ENCODE data around the gene CERK.

CERK gene

DNA sequence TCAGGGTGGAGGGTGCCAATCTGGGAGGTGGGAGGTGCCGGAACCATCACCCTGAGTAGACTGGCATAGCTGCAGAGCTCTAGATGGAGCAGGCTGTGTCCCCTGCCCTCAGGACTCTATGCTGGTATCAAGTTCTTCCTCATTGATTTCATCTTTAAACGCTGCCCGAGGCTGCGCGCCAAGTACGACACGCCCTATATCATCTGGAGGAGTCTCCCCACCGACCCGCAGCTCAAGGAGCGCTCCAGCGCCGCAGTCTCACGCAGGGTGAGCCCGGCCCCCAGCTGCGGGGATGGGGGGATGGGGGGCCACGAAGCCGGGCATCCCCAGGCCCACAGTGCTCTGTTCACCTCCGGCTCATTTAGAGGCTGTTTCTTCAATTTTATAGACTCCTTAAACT, 65.3 kb downstream of the CERK start:
- no peaks in the 10 kb centered on the region for H3K4me1 ChIP-seq (ENCODE audit: insufficient read depth, low read length)
- no peaks in the 10 kb centered on the region for H3K9me3 ChIP-seq (ENCODE audit: control insufficient read depth, insufficient read depth, low read length)
- H3K9ac ChIP-seq (ENCODE audit: low read depth, low read length), result no peak overlapping the region
- no peaks in the 10 kb centered on the region for H3K36me3 ChIP-seq (ENCODE audit: insufficient read depth, low read length)

DNA sequence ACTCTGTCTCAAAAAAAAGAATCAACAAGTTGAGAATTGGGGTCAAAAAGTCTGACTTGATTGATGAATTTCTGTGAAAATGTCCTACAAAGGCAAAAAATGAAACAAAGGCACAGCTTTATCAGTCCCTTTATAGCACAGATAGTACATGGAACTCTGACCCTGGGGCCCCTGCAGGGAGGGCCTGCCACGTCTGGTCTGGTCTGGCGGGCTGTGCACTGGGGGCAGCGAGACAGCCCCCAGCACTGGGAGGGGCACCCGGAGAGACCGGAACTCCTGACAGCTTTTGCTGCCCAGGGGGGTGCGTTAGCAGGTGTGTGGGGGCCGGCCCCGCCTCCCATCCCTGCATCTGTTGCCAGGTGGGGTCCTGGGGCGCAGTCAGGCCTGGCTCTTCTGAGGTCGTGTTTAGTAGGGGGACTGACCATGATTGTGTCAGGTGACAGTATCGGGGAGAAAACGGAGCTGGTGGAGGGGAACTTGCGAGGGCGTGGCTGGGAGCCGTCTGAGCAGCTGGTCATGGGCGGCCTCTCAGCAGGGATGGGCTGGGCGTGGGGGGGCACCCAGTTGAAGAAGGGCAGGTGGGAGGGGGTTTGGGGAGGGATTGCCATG, 66.1 kb downstream of the CERK start:
- Histone ChIP-seq H3K9ac (ENCODE audit: low read depth, low read length) (no peak overlapping the region), H3K36me3 (ENCODE audit: insufficient read depth, low read length) (no peaks in the 10 kb centered on the region), H3K9me3 (ENCODE audit: control insufficient read depth, insufficient read depth, low read length) (no peaks in the 10 kb centered on the region), H3K4me1 (ENCODE audit: insufficient read depth, low read length) (no peaks in the 10 kb centered on the region)

DNA sequence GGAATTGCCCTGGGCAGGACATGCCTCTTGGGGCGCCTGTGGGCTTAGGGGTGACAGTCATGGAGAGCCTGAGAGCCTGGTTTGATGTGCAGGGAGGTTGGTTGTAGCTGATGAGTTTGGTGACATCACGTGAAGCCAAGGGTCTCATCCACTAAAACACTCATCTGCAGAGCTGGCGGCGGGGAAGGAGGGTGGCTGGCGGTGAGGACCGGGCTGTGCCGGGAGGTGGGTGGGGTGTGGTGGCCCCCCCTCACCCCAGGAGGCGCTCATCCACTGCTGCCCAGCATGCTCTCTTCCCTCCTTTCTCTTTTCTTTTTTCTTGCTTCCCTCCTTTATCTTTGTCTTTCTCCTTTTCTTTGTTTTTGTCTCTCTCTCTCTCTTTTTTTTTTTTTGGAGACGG, 68.9 kb downstream of the CERK start:
- H3K9ac ChIP-seq (ENCODE audit: low read depth, low read length), result no peak overlapping the region
- H3K4me1 ChIP-seq (ENCODE audit: insufficient read depth, low read length), result no peaks in the 10 kb centered on the region
- no peaks in the 10 kb centered on the region for H3K9me3 ChIP-seq (ENCODE audit: control insufficient read depth, insufficient read depth, low read length)
- no peaks in the 10 kb centered on the region; the same call in 1 of the 2 replicates for H3K36me3 ChIP-seq (ENCODE audit: insufficient read depth, low read length)

DNA sequence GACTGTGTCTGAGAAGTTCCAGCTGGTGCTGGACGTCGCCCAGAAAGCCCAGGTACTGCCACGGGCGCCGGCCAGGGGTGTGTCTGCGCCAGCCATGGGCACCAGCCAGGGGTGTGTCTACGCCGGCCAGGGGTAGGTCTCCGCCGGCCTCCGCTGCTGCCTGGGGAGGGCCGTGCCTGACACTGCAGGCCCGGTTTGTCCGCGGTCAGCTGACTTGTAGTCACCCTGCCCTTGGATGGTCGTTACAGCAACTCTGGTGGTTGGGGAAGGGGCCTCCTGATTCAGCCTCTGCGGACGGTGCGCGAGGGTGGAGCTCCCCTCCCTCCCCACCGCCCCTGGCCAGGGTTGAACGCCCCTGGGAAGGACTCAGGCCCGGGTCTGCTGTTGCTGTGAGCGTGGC, 69.9 kb downstream of the CERK start:
- no peaks in the 10 kb centered on the region for H3K4me1 ChIP-seq (ENCODE audit: insufficient read depth, low read length)
- no peaks in the 10 kb centered on the region; the same call in 1 of the 2 replicates for H3K36me3 ChIP-seq (ENCODE audit: insufficient read depth, low read length)
- H3K9ac ChIP-seq (ENCODE audit: low read depth, low read length), result no peak overlapping the region
- H3K9me3 ChIP-seq (ENCODE audit: control insufficient read depth, insufficient read depth, low read length), result no peaks in the 10 kb centered on the region

DNA sequence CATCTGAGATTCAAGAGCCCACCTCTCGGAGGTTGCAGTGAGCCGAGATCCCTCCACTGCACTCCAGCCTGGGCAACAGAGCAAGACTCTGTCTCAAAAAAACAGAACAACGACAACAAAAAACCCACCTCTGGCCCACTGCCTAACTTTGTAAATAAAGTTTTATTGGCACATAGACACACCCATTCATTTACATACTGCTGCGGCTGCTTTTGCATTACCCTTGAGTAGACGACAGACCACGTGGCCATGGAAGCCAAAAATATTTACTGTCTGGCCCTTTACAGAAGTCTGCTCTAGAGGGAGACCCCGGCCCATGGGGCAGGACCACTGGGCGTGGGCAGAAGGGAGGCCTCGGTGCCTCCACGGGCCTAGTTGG, 70.8 kb downstream of the CERK start:
- no peak overlapping the region for H3K9ac ChIP-seq (ENCODE audit: low read depth, low read length)
- no peaks in the 10 kb centered on the region; the same call in 1 of the 2 replicates for H3K4me1 ChIP-seq (ENCODE audit: insufficient read depth, low read length)
- H3K36me3 ChIP-seq (ENCODE audit: insufficient read depth, low read length), result no peaks in the 10 kb centered on the region; the same call in 1 of the 2 replicates
- H3K9me3 ChIP-seq (ENCODE audit: control insufficient read depth, insufficient read depth, low read length), result no peaks in the 10 kb centered on the region

DNA sequence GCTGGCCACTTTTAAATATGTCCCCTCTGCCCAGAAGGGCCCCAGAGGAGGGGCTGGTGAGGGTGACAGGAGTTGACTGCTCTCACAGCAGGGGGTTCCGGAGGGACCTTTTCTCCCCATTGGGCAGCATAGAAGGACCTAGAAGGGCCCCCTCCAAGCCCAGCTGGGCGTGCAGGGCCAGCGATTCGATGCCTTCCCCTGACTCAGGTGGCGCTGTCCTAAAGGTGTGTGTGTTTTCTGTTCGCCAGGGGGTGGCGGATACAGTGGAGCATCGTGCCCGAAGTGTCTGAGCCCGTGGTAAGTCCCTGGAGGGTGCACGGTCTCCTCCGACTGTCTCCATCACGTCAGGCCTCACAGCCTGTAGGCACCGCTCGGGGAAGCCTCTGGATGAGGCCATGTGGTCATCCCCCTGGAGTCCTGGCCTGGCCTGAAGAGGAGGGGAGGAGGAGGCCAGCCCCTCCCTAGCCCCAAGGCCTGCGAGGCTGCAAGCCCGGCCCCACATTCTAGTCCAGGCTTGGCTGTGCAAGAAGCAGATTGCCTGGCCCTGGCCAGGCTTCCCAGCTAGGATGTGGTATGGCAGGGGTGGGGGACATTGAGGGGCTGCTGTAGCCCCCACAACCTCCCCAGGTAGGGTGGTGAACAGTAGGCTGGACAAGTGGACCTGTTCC, 71.3 kb downstream of the CERK start:
- Histone ChIP-seq H3K9ac (ENCODE audit: low read depth, low read length) (no peak overlapping the region), H3K4me1 (ENCODE audit: insufficient read depth, low read length) (no peaks in the 10 kb centered on the region; the same call in 1 of the 2 replicates), H3K9me3 (ENCODE audit: control insufficient read depth, insufficient read depth, low read length) (no peaks in the 10 kb centered on the region), H3K36me3 (ENCODE audit: insufficient read depth, low read length) (no peaks in the 10 kb centered on the region; the same call in 1 of the 2 replicates)

DNA sequence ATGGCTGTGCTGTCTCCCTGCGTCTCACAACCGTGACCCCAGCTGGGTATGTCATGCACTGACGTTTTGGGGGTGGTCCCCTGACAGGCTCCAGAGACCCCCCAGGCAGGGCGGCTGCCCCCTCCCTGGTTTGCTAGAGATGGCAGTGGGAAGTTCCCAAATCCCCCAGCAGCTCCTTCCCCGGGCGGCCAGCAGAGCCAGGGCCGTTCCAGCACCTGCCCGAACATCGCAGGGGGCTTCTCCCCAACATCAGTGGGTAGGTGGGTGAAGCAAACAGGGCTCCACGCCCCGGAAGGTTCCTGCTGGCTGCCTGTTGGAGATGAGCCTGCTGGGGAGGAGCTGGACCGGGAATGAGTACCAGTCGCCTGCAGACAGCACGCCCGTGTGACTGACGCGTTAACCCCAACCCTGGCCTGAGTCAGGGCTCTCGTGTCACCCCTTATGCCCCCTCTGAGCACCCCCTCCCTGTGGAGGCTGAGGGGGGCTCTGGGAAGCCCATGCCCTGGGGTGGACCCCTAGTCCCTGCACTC, 72.2 kb downstream of the CERK start:
- no peaks in the 10 kb centered on the region; the same call in 1 of the 2 replicates for H3K36me3 ChIP-seq (ENCODE audit: insufficient read depth, low read length)
- H3K9me3 ChIP-seq (ENCODE audit: control insufficient read depth, insufficient read depth, low read length), result no peaks in the 10 kb centered on the region
- no peaks in the 10 kb centered on the region; the same call in 1 of the 2 replicates for H3K4me1 ChIP-seq (ENCODE audit: insufficient read depth, low read length)
- no peak overlapping the region for H3K9ac ChIP-seq (ENCODE audit: low read depth, low read length)

DNA sequence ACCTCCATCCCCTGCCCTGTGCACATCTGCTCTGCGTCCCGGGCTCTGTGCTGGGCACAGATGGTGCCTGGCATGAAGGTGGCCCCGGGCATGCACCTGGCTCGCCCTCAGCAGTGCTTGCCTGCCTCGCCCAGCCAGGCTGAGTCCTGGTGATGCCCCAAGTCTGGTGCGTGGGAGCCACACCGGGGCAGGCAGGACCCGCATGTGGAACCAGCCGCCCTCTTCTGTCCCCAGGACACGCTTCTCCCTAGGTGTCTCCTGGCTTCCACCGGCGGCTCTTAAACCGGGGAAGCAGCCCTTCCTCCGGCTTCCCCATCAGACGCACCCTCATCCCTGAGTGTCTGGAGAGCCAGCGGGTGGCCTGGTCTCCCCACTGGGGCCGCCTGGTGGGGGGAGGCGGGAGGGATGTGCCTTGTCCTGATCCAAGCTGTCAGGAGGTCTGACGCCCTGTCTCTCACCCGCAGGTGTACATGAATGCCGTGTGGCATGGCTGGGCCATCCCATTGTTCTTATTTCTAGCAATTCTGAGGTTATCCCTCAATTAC, 72.8 kb downstream of the CERK start:
- H3K36me3 ChIP-seq (ENCODE audit: insufficient read depth, low read length), result no peaks in the 10 kb centered on the region; the same call in 1 of the 2 replicates
- no peaks in the 10 kb centered on the region; the same call in 1 of the 2 replicates for H3K4me1 ChIP-seq (ENCODE audit: insufficient read depth, low read length)
- no peak overlapping the region for H3K9ac ChIP-seq (ENCODE audit: low read depth, low read length)
- H3K9me3 ChIP-seq (ENCODE audit: control insufficient read depth, insufficient read depth, low read length), result no peaks in the 10 kb centered on the region

DNA sequence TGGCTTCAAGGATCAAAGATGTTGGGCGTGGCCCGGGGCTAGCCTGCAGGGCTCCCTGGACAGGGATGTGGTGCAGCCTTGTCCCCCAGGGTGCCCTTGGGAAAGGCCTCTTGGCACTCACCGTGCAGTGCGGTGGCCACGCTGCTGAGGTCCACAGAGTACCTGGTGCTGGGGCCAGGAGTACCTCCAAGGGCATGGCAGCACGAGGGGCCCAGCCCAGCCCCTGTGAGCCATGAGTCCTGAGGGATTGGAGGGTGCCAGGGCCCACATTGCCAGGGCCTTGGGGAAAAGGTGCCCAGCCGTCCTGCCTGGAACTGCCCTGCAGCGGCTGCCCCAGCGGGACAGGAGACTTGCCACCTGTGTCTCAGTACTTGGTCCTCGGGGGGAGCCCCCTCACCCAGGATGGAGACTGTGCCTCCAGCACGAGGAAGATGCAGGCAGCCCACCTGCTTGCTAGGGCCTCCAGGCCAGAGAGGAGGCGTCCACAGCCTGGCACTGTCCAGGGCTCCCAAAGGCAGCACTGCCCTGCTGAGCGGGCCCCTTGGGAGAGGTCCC, 73.7 kb downstream of the CERK start:
- Histone ChIP-seq H3K36me3 (ENCODE audit: insufficient read depth, low read length) (no peaks in the 10 kb centered on the region; the same call in 1 of the 2 replicates), H3K4me1 (ENCODE audit: insufficient read depth, low read length) (no peaks in the 10 kb centered on the region; the same call in 1 of the 2 replicates), H3K9ac (ENCODE audit: low read depth, low read length) (no peak overlapping the region), H3K9me3 (ENCODE audit: control insufficient read depth, insufficient read depth, low read length) (no peaks in the 10 kb centered on the region)

DNA sequence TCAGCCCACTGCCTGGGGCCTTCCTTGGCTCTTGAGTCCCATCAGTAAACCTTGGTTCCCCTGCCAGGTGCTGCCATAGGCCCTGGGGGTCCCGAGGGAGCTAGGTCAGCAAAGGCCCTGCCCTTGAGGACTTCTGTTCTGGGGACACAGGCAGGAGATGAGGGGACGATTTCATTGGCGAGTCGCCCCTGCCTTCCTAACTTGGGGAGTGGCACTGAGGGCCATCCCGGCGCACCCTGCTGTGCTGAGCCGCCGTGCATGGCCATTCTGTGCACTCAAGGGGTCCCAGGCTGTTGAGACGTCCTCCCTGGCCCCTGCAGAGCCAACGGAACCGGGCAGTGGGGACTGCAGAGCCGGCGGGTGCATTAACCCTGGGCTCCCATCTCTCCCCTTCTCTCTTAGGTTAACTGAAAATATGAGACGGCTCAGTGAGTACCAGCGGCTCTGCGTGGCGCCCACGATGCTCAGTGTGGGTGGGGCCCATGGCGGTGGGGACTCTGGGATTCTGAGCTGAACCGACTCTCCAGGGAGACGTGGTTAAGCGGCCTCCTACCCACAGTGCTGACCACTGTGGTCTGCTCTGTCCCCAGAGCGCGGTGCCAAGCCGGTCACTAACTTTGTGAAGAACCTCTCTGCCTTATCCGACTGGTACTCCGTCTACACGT, 74.5 kb downstream of the CERK start:
- Histone ChIP-seq H3K9me3 (ENCODE audit: control insufficient read depth, insufficient read depth, low read length) (no peaks in the 10 kb centered on the region), H3K36me3 (ENCODE audit: insufficient read depth, low read length) (no peaks in the 10 kb centered on the region; the same call in 1 of the 2 replicates), H3K4me1 (ENCODE audit: insufficient read depth, low read length) (no peaks in the 10 kb centered on the region; the same call in 1 of the 2 replicates), H3K9ac (ENCODE audit: low read depth, low read length) (no peak overlapping the region)

DNA sequence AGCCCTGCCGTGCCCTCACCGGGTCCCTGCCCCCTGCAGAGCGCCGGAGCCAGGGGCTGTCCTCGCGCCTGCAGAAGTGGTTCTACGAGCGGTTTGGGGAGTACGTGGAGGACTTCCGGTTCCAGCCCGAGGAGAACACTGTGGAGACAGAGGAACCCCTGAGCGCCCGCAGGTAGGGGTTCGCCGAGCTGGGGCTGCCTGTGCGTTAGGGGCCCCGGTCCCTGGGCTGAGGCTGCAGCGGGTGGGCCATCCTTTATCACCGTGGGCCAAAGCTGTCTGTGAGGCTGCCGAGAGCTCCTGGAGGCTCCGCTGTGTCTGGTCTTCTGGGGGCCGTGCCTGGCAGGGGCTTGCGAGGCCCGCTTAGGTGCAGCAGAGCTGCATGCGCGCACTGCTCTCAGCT, 75.1 kb downstream of the CERK start:
- H3K36me3 ChIP-seq (ENCODE audit: insufficient read depth, low read length), result no peaks in the 10 kb centered on the region; the same call in 1 of the 2 replicates
- H3K9ac ChIP-seq (ENCODE audit: low read depth, low read length), result no peak overlapping the region
- no peaks in the 10 kb centered on the region; the same call in 1 of the 2 replicates for H3K4me1 ChIP-seq (ENCODE audit: insufficient read depth, low read length)
- H3K9me3 ChIP-seq (ENCODE audit: control insufficient read depth, insufficient read depth, low read length), result no peaks in the 10 kb centered on the region

DNA sequence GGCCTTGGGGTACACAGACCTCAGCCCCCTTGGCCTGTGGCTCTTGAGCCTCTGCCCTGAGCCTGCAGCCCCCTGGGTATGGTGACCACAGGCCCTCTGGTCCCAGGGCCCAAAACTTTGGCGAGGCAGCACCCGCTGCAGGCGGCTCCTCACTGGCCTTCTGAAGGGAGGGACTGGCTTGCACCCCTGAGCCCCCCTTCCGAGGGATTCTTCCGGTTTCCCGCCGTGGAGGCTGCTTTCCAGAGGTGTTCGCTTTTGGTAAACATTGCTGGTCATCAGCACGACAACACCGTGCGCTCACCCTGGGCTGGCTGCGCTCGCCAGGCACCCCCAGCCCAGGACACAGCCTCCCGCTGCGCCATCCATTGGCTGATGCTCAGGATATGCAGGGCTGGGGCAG, 75.8 kb downstream of the CERK start:
- Histone ChIP-seq H3K9me3 (ENCODE audit: control insufficient read depth, insufficient read depth, low read length) (no peaks in the 10 kb centered on the region), H3K9ac (ENCODE audit: low read depth, low read length) (no peak overlapping the region), H3K36me3 (ENCODE audit: insufficient read depth, low read length) (no peaks in the 10 kb centered on the region; the same call in 1 of the 2 replicates), H3K4me1 (ENCODE audit: insufficient read depth, low read length) (no peaks in the 10 kb centered on the region; the same call in 1 of the 2 replicates)

DNA sequence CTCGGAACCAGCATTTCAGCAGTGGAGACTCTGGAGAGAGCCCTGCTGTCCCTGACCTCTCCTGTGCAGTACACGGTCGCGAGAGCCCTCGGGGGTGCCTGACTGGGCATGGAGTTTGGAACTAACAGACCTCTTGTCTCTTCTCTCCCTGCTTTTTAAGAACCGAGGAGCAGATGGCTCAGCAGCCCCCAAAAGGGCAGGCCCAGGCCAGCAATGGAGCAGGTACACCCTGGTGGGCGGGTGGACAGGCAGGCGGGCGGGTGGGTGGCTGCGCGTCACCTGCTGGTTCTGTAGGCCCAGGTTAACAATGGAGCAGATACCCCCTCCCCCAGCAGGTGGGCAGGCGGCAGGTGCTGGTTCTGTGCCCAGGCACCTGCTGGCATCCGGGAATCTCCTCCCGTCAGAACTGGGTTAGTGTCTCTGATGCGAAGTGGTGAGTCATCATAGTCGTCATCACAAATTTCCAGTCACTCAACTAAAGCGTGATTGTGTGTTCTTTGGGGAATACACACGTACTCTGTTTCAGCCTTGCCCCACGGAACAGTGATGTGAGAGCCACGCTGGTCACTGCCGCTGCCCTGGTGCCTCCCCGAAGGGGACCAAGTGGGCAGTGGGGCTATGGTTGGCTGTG, 76.7 kb downstream of the CERK start:
- Histone ChIP-seq H3K4me1 (ENCODE audit: insufficient read depth, low read length) (no peaks in the 10 kb centered on the region; the same call in 1 of the 2 replicates), H3K9ac (ENCODE audit: low read depth, low read length) (no peak overlapping the region), H3K9me3 (ENCODE audit: control insufficient read depth, insufficient read depth, low read length) (no peaks in the 10 kb centered on the region), H3K36me3 (ENCODE audit: insufficient read depth, low read length) (no peaks in the 10 kb centered on the region; the same call in 1 of the 2 replicates)

Data from ES-I3 (cell line).